ENCODE measurements around the gene TBC1D8B.
"Not testable (repeated sequence)": the region's sequence is repeated elsewhere in the genome, so short reads cannot be mapped to it uniquely, and the experiment has no call there.

TBC1D8B gene

GRCh38 chrX:106791495-106791894 is 11.0 kb upstream of the TBC1D8B start:
- peak; percentile 15 for TF ChIP-seq CTCF (IDR thresholded peaks at IDR 0.05)
- Mint-ChIP-seq H3K4me1 (no peaks in the 10 kb centered on the region), H3K4me3 (no peak overlapping the region), H3K36me3 (ENCODE audit: low read depth) (no peaks in the 10 kb centered on the region), H3K9me3 (no peaks in the 10 kb centered on the region), H3K27me3 (ENCODE audit: low read depth, poor library complexity) (peaks cover 4% of the 10 kb centered on the region), H3K27ac (no peak overlapping the region)
- DNase-seq, result no peak

GRCh38 chrX:106802063-106802387 is 448 bp upstream of the TBC1D8B start:
- peaks cover 12% of the 10 kb centered on the region for H3K4me1 Mint-ChIP-seq
- H3K4me3 Mint-ChIP-seq, result peak overlapping the region; percentile 95
- no peak for TF ChIP-seq CTCF (IDR thresholded peaks at IDR 0.05)
- H3K36me3 Mint-ChIP-seq (ENCODE audit: low read depth), result no peaks in the 10 kb centered on the region
- peaks cover 19% of the 10 kb centered on the region for H3K9me3 Mint-ChIP-seq
- H3K27me3 Mint-ChIP-seq (ENCODE audit: low read depth, poor library complexity), result peaks cover 71% of the 10 kb centered on the region
- no peak for DNase-seq
- H3K27ac Mint-ChIP-seq, result no peak overlapping the region

GRCh38 chrX:106811131-106811910 is 8.8 kb downstream of the TBC1D8B start:
- peaks cover 4% of the 10 kb centered on the region for H3K27me3 Mint-ChIP-seq (ENCODE audit: low read depth, poor library complexity)
- no peak overlapping the region for H3K4me3 Mint-ChIP-seq
- no peak for DNase-seq
- no peak overlapping the region for H3K27ac Mint-ChIP-seq
- peaks cover 16% of the 10 kb centered on the region for H3K9me3 Mint-ChIP-seq
- H3K4me1 Mint-ChIP-seq, result no peaks in the 10 kb centered on the region
- no peaks in the 10 kb centered on the region for H3K36me3 Mint-ChIP-seq (ENCODE audit: low read depth)
- no peak for TF ChIP-seq CTCF (IDR thresholded peaks at IDR 0.05)

GRCh38 chrX:106812930-106813329 is 10.5 kb downstream of the TBC1D8B start:
- not testable (repeated sequence) for DNase-seq; H3K4me3 Mint-ChIP-seq; H3K27me3 Mint-ChIP-seq (ENCODE audit: low read depth, poor library complexity); H3K36me3 Mint-ChIP-seq (ENCODE audit: low read depth); H3K4me1 Mint-ChIP-seq; H3K27ac Mint-ChIP-seq
- peaks cover 16% of the 10 kb centered on the region for H3K9me3 Mint-ChIP-seq

GRCh38 chrX:106814093-106814492 is 11.6 kb downstream of the TBC1D8B start:
- not testable (repeated sequence) for H3K27ac Mint-ChIP-seq; H3K4me1 Mint-ChIP-seq; H3K4me3 Mint-ChIP-seq; H3K36me3 Mint-ChIP-seq (ENCODE audit: low read depth); H3K27me3 Mint-ChIP-seq (ENCODE audit: low read depth, poor library complexity); DNase-seq
- peaks cover 15% of the 10 kb centered on the region for H3K9me3 Mint-ChIP-seq

GRCh38 chrX:106862972-106863688 is 60.7 kb downstream of the TBC1D8B start:
- H3K4me1 Mint-ChIP-seq, result no peaks in the 10 kb centered on the region
- peaks cover 44% of the 10 kb centered on the region for H3K9me3 Mint-ChIP-seq
- peak; percentile 40 for TF ChIP-seq CTCF (IDR thresholded peaks at IDR 0.05)
- peaks cover 9% of the 10 kb centered on the region for H3K27me3 Mint-ChIP-seq (ENCODE audit: low read depth, poor library complexity)
- H3K36me3 Mint-ChIP-seq (ENCODE audit: low read depth), result no peaks in the 10 kb centered on the region
- peak; percentile 34 for DNase-seq
- no peak overlapping the region for H3K4me3 Mint-ChIP-seq
- H3K27ac Mint-ChIP-seq, result no peak overlapping the region

GRCh38 chrX:106863697-106864096 is 61.2 kb downstream of the TBC1D8B start:
- DNase-seq, result no peak
- TF ChIP-seq CTCF (IDR thresholded peaks at IDR 0.05), result no peak
- Mint-ChIP-seq H3K27ac (no peak overlapping the region), H3K4me1 (no peaks in the 10 kb centered on the region), H3K27me3 (ENCODE audit: low read depth, poor library complexity) (peaks cover 9% of the 10 kb centered on the region), H3K9me3 (peaks cover 38% of the 10 kb centered on the region), H3K36me3 (ENCODE audit: low read depth) (no peaks in the 10 kb centered on the region), H3K4me3 (no peak overlapping the region)

GRCh38 chrX:106872796-106873195 is 70.3 kb downstream of the TBC1D8B start:
- DNase-seq; H3K9me3 Mint-ChIP-seq; H3K27ac Mint-ChIP-seq; H3K4me1 Mint-ChIP-seq; H3K27me3 Mint-ChIP-seq (ENCODE audit: low read depth, poor library complexity); H3K4me3 Mint-ChIP-seq; H3K36me3 Mint-ChIP-seq (ENCODE audit: low read depth): not testable (repeated sequence)

All from nephron progenitor cell (in vitro differentiated cells).